HG03442 (cell line): ENCODE data around the gene LILRA1.
"Not testable (repeated sequence)": the region's sequence is repeated elsewhere in the genome, so short reads cannot be mapped to it uniquely, and the experiment has no call there.

ENCODE experiments used
- ATAC-seq: cut with Tn5 transposase; IDR thresholded peaks from one replicate; pipeline ENCODE4 v1.9.1; 2021; ENCODE audit warnings: mild to moderate bottlenecking, moderate library complexity; ENCODE audit not compliant: unreplicated experiment

Gene LILRA1

GRCh38 chr19:54576411-54576976 lies 16.9 kb upstream of the LILRA1 start:
- no peak for ATAC-seq

GRCh38 chr19:54577334-54577733 lies 16.1 kb upstream of the LILRA1 start:
- ATAC-seq, result no peak

GRCh38 chr19:54578268-54578667 lies 15.2 kb upstream of the LILRA1 start:
- not testable (repeated sequence) for ATAC-seq

- ATAC-seq, result no peak
Measured at GRCh38 chr19:54586397-54586796, 7.0 kb upstream of the LILRA1 start.

GRCh38 chr19:54587026-54587425 lies 6.4 kb upstream of the LILRA1 start:
- no peak for ATAC-seq

GRCh38 chr19:54593931-54594626 lies 647 bp downstream of the LILRA1 start:
- not testable (repeated sequence) for ATAC-seq

GRCh38 chr19:54594737-54595136 lies 1.3 kb downstream of the LILRA1 start:
- ATAC-seq, result no peak

- not testable (repeated sequence) for ATAC-seq
Measured at GRCh38 chr19:54595680-54596436, 2.4 kb downstream of the LILRA1 start.

- no peak for ATAC-seq
Measured at GRCh38 chr19:54600212-54600611, 6.8 kb downstream of the LILRA1 start.

- ATAC-seq, result no peak
Measured at GRCh38 chr19:54606230-54606629, 12.8 kb downstream of the LILRA1 start.

GRCh38 chr19:54606891-54607784 lies 13.7 kb downstream of the LILRA1 start:
- ATAC-seq, result no peak

- no peak for ATAC-seq
Measured at GRCh38 chr19:54607785-54608150, 14.3 kb downstream of the LILRA1 start.

GRCh38 chr19:54608205-54608604 lies 14.8 kb downstream of the LILRA1 start:
- ATAC-seq, result no peak

- ATAC-seq, result no peak
Measured at GRCh38 chr19:54608792-54609191, 15.4 kb downstream of the LILRA1 start.

GRCh38 chr19:54609356-54609791 lies 15.9 kb downstream of the LILRA1 start:
- no peak for ATAC-seq

- no peak for ATAC-seq
Measured at GRCh38 chr19:54612428-54612827, 19.0 kb downstream of the LILRA1 start.

- no peak for ATAC-seq
Measured at GRCh38 chr19:54614726-54615125, 21.3 kb downstream of the LILRA1 start.

GRCh38 chr19:54616057-54616456 lies 22.6 kb downstream of the LILRA1 start:
- no peak for ATAC-seq

GRCh38 chr19:54616821-54617560 lies 23.6 kb downstream of the LILRA1 start:
- ATAC-seq, result peak; percentile 88

- no peak for ATAC-seq
Measured at GRCh38 chr19:54620464-54620863, 27.0 kb downstream of the LILRA1 start.
